Adrenal gland (tissue), 12 donors: Measurements from ENCODE around the gene MOB2. TPM values are rescaled to one million over a fixed set of nuclear protein-coding genes. Genes with fewer than 3 reads are reported as not detected.
"Not testable (repeated sequence)": the region's sequence is repeated elsewhere in the genome, so short reads cannot be mapped to it uniquely, and the experiment has no call there.

Experiments
- DNase-seq, 7 donors: peaks; one replicate each; pipeline ENCODE4 v3.0.0-alpha.2; 2019 to 2020
- H3K27ac ChIP-seq, 5 donors: fragments of 200-600 bp; sonication (generic) in 4 of 5; 1 replicate in 3 of 5; 2 replicates in 2 of 5; pipeline versions ENCODE4 v1.5.1 to v1.8.0; 2016 to 2020; ENCODE audit warnings: mild to moderate bottlenecking in 1 of 5
- H3K27me3 ChIP-seq: fragments of 200-600 bp; 2 replicates; pipeline ENCODE4 v1.8.0; 2021
- H3K36me3 ChIP-seq, 2 donors: fragments of 200-600 bp; replicated peaks in 1 of 2; 1 replicate in 1 of 2; 2 replicates in 1 of 2; pipeline versions ENCODE4 v1.5.1 to v1.8.0; 2018 to 2022
- H3K4me1 ChIP-seq, 2 donors: fragments of 200-600 bp; replicated peaks in 1 of 2; 1 replicate in 1 of 2; 2 replicates in 1 of 2; pipeline versions ENCODE4 v1.5.1 to v1.8.0; 2018 to 2021
- H3K4me3 ChIP-seq, 4 donors: fragments of 200-600 bp; sonication (generic) in 3 of 4; one replicate each; pipeline ENCODE4 v1.5.1; 2016 to 2018
- H3K9me3 ChIP-seq, 3 donors: fragments of 200-600 bp; sonication (generic) in 1 of 3; replicated peaks in 1 of 3; 1 replicate in 2 of 3; 2 replicates in 1 of 3; pipeline versions ENCODE4 v1.5.1 to v1.8.0; 2016 to 2021
- POLR2A ChIP-seq, 2 donors: fragments of 450-650 bp; IDR thresholded peaks; one replicate each; pipeline ENCODE4 v1.6.1; 2017; ENCODE audit warnings: antibody characterized with exemption in 2 of 2, mild to moderate bottlenecking in 2 of 2, moderate library complexity in 1 of 2
- WGBS, 4 donors: extraction: QIAGEN DNeasy Blood & Tissue Kit in 2 of 4; methylation state at CpG; one replicate each; pipeline versions ENCODE4 v1.1.5 to v1.1.7; 2013 to 2017; 5-methylcytosine and 5-hydroxymethylcytosine counted together
- intact Hi-C, 2 donors: fragments of 100-400 bp; cut with DNase I; formaldehyde crosslinking; loops; one replicate each; pipeline versions ENCODE4 v1.14.1 to v1.15.0; 2022 to 2023
- polyA plus RNA-seq, 3 donors: library from polyadenylated mRNA; stranded (reverse); fragments of 200-250 nt in 2 of 3; fragments of 350-450 nt in 1 of 3; fragmentation: Illumina TruSeq in 1 of 3; extraction: RNeasy Lipid Tissue Mini Kit (QIAGEN cat#74804) in 1 of 3; gene quantifications; one replicate each; pipeline ENCODE4 v1.2.3, GENCODE V29; 2013 to 2014
- total RNA-seq, 9 donors: library from RNA; depleted of rRNA in 4 of 9; stranded (reverse); fragments of >200 nt in 4 of 9; fragments of 120-200 nt in 1 of 9; fragmentation: NEBNext Ultra II Directional in 1 of 9; extraction: Animal tissue kit (Norgen Biotek cat#: 25700) in 1 of 9; gene quantifications; one replicate each; pipeline versions ENCODE4 v1.1.0 to v1.2.4, GENCODE V29; 2013 to 2023
- TF ChIP-seq, protein P1 (sequence below), 6 experiments: fragments of 450-650 bp in 4 of 6; fragments of 200-600 bp in 2 of 6; sonication (generic) in 1 of 6; IDR thresholded peaks; 1 replicate in 5 of 6; 2 replicates in 1 of 6; pipeline versions ENCODE4 v1.5.1 to v1.8.0; 2016 to 2021; ENCODE audit warnings: antibody characterized with exemption in 6 of 6, mild to moderate bottlenecking in 2 of 6, moderate library complexity in 1 of 6
- donor health status: healthy with polysubstance abuse.
- donor health status: Bipolar disorder and iron deficiency.
- donor health status: DM: yes; HTN: yes; CAD: no.
- donor health status: DM: no; HTN: no; CAD: no.
- donor health status: DM: no; HTN: no; CAD: no.
- donor health status: DM: yes; HTN: yes; CAD: no.

The MOB2 gene
- total and polyA plus RNA-seq, 12 donors: 11.2 to 43.3 (median 30.6) TPM

DNA sequence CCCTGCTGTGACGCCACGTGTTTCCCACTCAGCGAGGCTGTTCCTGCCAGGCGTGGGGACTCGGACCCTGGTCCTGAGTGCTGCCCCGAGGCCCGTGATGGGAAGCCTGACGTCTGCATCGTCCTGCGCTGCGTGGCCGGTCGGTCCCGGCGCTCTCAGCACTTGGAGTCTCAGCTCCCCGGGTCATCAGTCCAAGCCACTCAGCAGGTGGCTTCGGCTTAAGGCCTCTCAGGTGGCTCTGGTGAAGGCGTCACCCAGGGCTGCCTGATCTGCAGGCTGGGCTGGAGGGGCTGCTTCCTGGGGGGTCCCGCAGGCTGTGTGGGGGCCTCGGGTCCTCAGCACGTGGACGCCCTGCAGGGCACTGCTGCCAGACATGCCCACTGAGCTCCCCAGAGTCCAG is 61.6 kb downstream of the MOB2 start:
- TF ChIP-seq POLR2A (IDR thresholded peaks at IDR 0.05): no peak
- TF ChIP-seq, protein P1, sequence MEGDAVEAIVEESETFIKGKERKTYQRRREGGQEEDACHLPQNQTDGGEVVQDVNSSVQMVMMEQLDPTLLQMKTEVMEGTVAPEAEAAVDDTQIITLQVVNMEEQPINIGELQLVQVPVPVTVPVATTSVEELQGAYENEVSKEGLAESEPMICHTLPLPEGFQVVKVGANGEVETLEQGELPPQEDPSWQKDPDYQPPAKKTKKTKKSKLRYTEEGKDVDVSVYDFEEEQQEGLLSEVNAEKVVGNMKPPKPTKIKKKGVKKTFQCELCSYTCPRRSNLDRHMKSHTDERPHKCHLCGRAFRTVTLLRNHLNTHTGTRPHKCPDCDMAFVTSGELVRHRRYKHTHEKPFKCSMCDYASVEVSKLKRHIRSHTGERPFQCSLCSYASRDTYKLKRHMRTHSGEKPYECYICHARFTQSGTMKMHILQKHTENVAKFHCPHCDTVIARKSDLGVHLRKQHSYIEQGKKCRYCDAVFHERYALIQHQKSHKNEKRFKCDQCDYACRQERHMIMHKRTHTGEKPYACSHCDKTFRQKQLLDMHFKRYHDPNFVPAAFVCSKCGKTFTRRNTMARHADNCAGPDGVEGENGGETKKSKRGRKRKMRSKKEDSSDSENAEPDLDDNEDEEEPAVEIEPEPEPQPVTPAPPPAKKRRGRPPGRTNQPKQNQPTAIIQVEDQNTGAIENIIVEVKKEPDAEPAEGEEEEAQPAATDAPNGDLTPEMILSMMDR (IDR thresholded peaks at IDR 0.05): no peak
- H3K27me3 ChIP-seq: no peaks in the 10 kb centered on the region
- no peak overlapping the region for H3K4me3 ChIP-seq
- 83 to 100% (median 88%) methylated on average over 2 to 22 of the region's 22 CpGs; no CpG with 5 or more reads in 1 of the 4 donors for WGBS, 4 donors
- no peaks in the 10 kb centered on the region for H3K36me3 ChIP-seq
- no peaks in the 10 kb centered on the region for H3K9me3 ChIP-seq
- no peak overlapping the region for H3K27ac ChIP-seq
- intact Hi-C loops: no loop called here
- DNase-seq: no peak
- no peaks in the 10 kb centered on the region for H3K4me1 ChIP-seq

DNA sequence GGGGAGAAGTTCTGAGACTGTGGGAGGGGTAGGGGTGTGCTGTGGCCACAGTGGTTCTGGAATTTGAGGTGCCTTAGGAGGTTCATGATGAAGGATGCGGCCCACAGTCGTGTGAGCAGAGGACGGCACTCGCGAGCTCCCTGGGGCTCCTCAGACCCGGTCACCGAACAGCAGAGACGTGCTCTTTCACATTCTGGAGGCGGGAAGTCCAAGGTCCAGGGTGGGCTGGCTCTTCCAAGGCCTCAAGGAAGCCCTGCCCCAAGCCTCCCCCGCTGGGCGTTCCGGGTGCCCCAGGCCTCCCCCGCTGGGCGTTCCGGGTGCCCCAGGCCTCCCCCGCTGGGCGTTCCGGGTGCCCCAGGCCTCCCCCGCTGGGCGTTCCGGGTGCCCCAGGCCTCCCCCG is 63.2 kb downstream of the MOB2 start:
- intact Hi-C loops, H3K4me1 ChIP-seq, H3K27ac ChIP-seq, H3K9me3 ChIP-seq, H3K36me3 ChIP-seq, H3K27me3 ChIP-seq, H3K4me3 ChIP-seq, DNase-seq: not testable (repeated sequence)
- 79 to 91% (median 86%) methylated on average over 6 to 19 of the region's 22 CpGs for WGBS, 4 donors

DNA sequence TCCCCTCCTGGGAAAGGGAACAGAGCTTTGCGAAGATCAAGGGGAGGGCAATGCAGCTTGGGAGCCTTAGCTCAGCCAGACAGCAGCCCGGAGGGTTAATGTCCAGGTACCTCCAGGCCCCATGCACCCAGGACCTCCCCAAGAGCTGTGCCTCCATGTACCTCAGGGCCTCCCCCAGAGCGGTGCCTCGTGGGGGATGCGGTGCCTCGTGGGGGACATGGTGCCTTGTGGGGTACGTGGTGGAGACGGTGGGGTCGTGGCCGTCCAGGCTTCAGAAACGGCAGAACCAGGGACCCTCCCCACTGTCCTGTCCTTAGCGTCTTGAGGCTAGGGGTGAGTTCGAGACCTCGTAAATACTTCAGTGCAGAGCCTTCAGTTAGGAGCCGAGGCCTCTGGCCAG is 63.6 kb downstream of the MOB2 start:
- H3K9me3 ChIP-seq: peaks cover 0 to 3% (median 0%) of the 10 kb centered on the region in 3 donors
- no peak for DNase-seq
- no peaks in the 10 kb centered on the region for H3K36me3 ChIP-seq
- H3K4me3 ChIP-seq: no peak overlapping the region
- TF ChIP-seq, protein P1 (IDR thresholded peaks at IDR 0.05): no peak
- no peak for TF ChIP-seq POLR2A (IDR thresholded peaks at IDR 0.05)
- WGBS, 4 donors: 78 to 90% (median 88%) methylated on average over 2 to 15 of the region's 15 CpGs
- intact Hi-C loops: no loop called here
- no peaks in the 10 kb centered on the region for H3K27me3 ChIP-seq
- H3K27ac ChIP-seq: no peak overlapping the region
- H3K4me1 ChIP-seq: no peaks in the 10 kb centered on the region

DNA sequence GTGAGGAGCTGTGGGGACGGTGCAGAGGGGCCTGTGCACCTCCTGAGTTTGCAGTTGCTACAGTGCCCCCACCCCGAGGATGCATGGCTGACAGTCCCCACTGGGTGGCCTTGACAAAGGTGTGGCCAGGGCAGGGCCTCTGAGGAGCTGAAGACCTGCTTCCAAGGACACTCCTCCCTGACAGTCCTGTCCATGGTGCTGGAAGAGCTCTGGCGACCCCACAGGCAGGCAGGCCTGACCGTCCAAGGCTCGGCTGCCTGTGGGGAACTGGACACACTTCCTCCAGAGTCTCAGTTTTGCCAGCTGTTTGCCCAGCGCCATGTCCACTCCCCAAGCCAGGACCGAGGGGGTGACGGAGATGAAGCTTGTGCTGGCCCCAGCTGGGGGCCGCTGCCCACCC is 64.1 kb downstream of the MOB2 start:
- 54 to 75% (median 64%) methylated on average over 1 to 9 of the region's 9 CpGs for WGBS, 4 donors
- H3K4me1 ChIP-seq: no peaks in the 10 kb centered on the region
- H3K36me3 ChIP-seq: no peaks in the 10 kb centered on the region
- no peaks in the 10 kb centered on the region for H3K27me3 ChIP-seq
- H3K9me3 ChIP-seq: peaks cover 0 to 3% (median 0%) of the 10 kb centered on the region in 3 donors
- no peak for DNase-seq
- H3K27ac ChIP-seq: no peak overlapping the region
- TF ChIP-seq POLR2A (IDR thresholded peaks at IDR 0.05): no peak
- TF ChIP-seq, protein P1 (IDR thresholded peaks at IDR 0.05): no peak
- intact Hi-C loops: no loop called here
- no peak overlapping the region for H3K4me3 ChIP-seq

DNA sequence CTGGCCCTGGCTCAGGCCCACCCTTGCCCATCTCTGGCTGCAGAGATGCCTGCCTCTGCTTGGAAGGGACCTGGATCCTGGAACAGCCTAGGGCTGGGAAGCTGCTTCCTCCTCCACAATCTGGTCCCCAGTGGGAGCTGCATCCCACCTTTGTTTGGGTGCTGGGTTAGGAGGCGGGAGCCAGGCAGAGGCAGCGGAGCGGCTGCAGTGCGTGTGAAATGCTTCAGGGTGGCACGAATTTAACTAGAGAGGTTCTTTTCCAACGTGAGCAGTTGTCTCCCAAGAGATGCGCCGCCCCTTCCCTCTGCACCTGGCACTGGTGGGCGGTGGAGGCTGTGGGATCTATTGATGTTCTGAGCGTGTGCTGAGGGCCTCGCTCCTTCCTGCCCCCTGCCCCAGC is 65.3 kb downstream of the MOB2 start:
- Histone ChIP-seq H3K4me3 (no peak overlapping the region), H3K36me3 (no peaks in the 10 kb centered on the region), H3K4me1 (no peaks in the 10 kb centered on the region), H3K27me3 (no peaks in the 10 kb centered on the region), H3K27ac (no peak overlapping the region), H3K9me3 (peaks cover 0 to 9% (median 0%) of the 10 kb centered on the region in 3 donors)
- DNase-seq: no peak
- WGBS, 4 donors: 82 to 95% (median 92%) methylated on average over 4 to 11 of the region's 11 CpGs
- TF ChIP-seq, protein P1 (IDR thresholded peaks at IDR 0.05): no peak
- TF ChIP-seq POLR2A (IDR thresholded peaks at IDR 0.05): no peak
- intact Hi-C loops: no loop called here
